Peyer's patch (tissue), 4 donors: Measurements from ENCODE around the gene CAMSAP1. TPM values are rescaled to one million over a fixed set of nuclear protein-coding genes. Genes with fewer than 3 reads are reported as not detected.

ENCODE experiments used
- DNase-seq, 3 donors: peaks; one replicate each; pipeline ENCODE4 v3.0.0-alpha.2; 2017 to 2019
- H3K27ac ChIP-seq, 4 donors: fragments of 200-600 bp; sonication (generic); one replicate each; pipeline ENCODE4 v1.5.1; 2016 to 2019
- H3K27me3 ChIP-seq, 2 donors: fragments of 200-600 bp; sonication (generic); one replicate each; pipeline ENCODE4 v1.5.1; 2019
- H3K36me3 ChIP-seq, 3 donors: fragments of 200-600 bp; sonication (generic); one replicate each; pipeline ENCODE4 v1.5.1; 2016 to 2019
- H3K4me1 ChIP-seq, 4 donors: fragments of 200-600 bp; sonication (generic); one replicate each; pipeline ENCODE4 v1.5.1; 2016 to 2019
- H3K4me3 ChIP-seq, 4 donors: fragments of 200-600 bp; sonication (generic); 1 replicate in 3 of 4; 2 replicates in 1 of 4; pipeline ENCODE4 v1.5.1; 2016 to 2019; ENCODE audit warnings: mild to moderate bottlenecking in 1 of 4
- H3K9me3 ChIP-seq, 4 donors: fragments of 200-600 bp; sonication (generic); one replicate each; pipeline ENCODE4 v1.5.1; 2016 to 2019; ENCODE audit warnings: mild to moderate bottlenecking in 1 of 4
- POLR2A ChIP-seq, 2 donors: fragments of 450-650 bp; IDR thresholded peaks; one replicate each; pipeline ENCODE4 v1.5.1; 2017; ENCODE audit warnings: antibody characterized with exemption in 2 of 2, mild to moderate bottlenecking in 2 of 2, moderate library complexity in 2 of 2
- total RNA-seq, 4 donors: library from RNA; depleted of rRNA; stranded (reverse); fragments of >200 nt; gene quantifications; one replicate each; pipeline ENCODE4 v1.1.0, GENCODE V29; 2016
- TF ChIP-seq, protein P1 (sequence below), 6 experiments: fragments of 450-650 bp in 4 of 6; fragments of 200-600 bp in 2 of 6; sonication (generic) in 1 of 6; IDR thresholded peaks; one replicate each; pipeline ENCODE4 v1.5.1; 2017 to 2019; ENCODE audit warnings: antibody characterized with exemption in 6 of 6, mild to moderate bottlenecking in 3 of 6, moderate library complexity in 1 of 6

The CAMSAP1 gene
- total RNA-seq, 4 donors from 2014 or later: 21.0 to 30.5 (median 24.2) TPM

DNA sequence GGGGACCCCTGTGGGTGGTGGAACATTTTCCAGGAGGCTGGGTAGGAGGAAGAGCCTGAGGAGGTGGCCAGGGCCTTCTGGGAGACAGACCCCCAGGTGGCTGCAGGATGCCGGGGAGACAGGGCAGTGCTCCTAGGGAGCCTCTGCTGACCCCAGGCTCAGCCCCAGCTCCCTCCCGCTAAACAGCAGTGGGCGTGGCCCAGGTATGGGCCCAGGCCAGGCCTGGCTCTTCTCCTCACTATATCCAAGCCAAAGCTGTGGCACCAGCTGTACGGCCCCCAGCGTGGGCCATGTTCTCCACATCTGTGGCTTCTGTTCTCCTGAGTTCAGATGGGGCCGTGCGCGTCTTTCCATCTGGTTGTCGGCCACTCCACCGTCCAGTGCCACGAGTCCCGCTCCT, 146.9 kb downstream of the CAMSAP1 start:
- Histone ChIP-seq H3K9me3 (no peaks in the 10 kb centered on the region), H3K27me3 (no peaks in the 10 kb centered on the region), H3K4me3 (no peak overlapping the region), H3K27ac (no peak overlapping the region), H3K4me1 (no peaks in the 10 kb centered on the region), H3K36me3 (no peaks in the 10 kb centered on the region)
- TF ChIP-seq POLR2A (IDR thresholded peaks at IDR 0.05): no peak
- TF ChIP-seq, protein P1, sequence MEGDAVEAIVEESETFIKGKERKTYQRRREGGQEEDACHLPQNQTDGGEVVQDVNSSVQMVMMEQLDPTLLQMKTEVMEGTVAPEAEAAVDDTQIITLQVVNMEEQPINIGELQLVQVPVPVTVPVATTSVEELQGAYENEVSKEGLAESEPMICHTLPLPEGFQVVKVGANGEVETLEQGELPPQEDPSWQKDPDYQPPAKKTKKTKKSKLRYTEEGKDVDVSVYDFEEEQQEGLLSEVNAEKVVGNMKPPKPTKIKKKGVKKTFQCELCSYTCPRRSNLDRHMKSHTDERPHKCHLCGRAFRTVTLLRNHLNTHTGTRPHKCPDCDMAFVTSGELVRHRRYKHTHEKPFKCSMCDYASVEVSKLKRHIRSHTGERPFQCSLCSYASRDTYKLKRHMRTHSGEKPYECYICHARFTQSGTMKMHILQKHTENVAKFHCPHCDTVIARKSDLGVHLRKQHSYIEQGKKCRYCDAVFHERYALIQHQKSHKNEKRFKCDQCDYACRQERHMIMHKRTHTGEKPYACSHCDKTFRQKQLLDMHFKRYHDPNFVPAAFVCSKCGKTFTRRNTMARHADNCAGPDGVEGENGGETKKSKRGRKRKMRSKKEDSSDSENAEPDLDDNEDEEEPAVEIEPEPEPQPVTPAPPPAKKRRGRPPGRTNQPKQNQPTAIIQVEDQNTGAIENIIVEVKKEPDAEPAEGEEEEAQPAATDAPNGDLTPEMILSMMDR (IDR thresholded peaks at IDR 0.05): no peak
- DNase-seq: no peak

DNA sequence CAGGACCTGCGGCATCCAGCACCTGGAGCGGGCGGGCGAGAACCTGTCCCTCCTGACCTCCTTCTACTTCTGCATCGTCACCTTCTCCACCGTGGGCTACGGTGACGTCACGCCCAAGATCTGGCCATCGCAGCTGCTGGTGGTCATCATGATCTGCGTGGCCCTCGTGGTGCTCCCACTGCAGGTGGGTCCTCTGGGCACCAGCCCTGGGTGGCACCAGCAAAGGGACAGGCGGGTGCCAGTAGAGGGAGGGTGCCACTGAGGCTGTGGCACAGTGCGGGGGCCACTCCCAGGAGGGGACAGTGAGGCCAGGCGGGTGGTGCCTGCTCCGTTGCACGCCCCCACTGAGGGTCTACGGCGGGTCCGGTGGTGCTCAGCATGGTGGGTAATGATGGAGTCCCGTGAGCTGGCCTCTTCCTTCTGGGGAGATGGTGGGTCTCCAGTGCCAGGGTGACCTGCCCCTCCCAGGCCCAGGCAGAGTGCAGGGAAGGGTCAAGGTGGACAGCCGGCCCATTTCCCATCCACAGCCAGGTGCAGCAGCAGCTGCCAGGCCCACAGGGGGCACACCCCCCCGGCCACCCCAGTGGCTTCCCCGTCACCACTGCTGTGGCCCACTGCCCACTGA, 147.6 kb downstream of the CAMSAP1 start:
- Histone ChIP-seq H3K27me3 (no peaks in the 10 kb centered on the region), H3K27ac (no peak overlapping the region), H3K4me1 (no peaks in the 10 kb centered on the region), H3K36me3 (no peaks in the 10 kb centered on the region), H3K9me3 (no peaks in the 10 kb centered on the region), H3K4me3 (no peak overlapping the region)
- no peak for TF ChIP-seq POLR2A (IDR thresholded peaks at IDR 0.05)
- TF ChIP-seq, protein P1 (IDR thresholded peaks at IDR 0.05): no peak
- no peak for DNase-seq

DNA sequence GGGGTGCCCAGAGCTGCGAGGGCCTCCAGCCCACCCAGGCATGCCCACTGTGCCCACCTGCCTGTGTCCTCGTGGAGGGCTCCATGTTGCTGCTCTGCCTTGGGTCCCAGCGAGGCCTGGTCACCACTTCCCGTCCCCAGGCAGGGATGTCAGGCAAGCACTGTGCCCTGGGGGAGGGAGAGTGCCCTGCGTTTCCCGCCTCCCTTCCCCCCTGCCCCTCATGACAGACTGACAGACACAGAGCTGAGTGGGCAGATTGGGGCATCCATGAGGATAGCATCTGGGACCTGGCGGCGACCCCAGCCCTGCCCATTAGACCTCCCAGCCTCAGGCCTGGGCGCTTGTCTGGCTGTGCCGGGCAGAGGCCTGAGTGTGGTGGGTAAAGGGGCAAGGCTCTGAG, 148.5 kb downstream of the CAMSAP1 start:
- DNase-seq: no peak
- Histone ChIP-seq H3K27ac (no peak overlapping the region), H3K4me3 (no peak overlapping the region), H3K4me1 (no peaks in the 10 kb centered on the region), H3K36me3 (no peaks in the 10 kb centered on the region), H3K27me3 (no peaks in the 10 kb centered on the region), H3K9me3 (no peaks in the 10 kb centered on the region)
- TF ChIP-seq POLR2A (IDR thresholded peaks at IDR 0.05): no peak
- TF ChIP-seq, protein P1 (IDR thresholded peaks at IDR 0.05): no peak

Other genes starting within 250 kb of the CAMSAP1 start
- not detected for gene LCN9, start 244.2 kb downstream of the CAMSAP1 start, total RNA-seq
- gene SOHLH1, start 208.1 kb downstream of the CAMSAP1 start, total RNA-seq: not detected
- gene KCNT1, start 205.4 kb downstream of the CAMSAP1 start, total RNA-seq: under 1 TPM in 1 of 4 donors, not detected in 3; 0.27 TPM
- 10 to 100 TPM; 23.1 to 64.3 (median 43.9) TPM for gene UBAC1, start 53.8 kb upstream of the CAMSAP1 start, total RNA-seq
- 10 to 100 TPM in 3 of 4 donors, 1 to 10 TPM in 1; 8.3 to 24.3 (median 23.1) TPM for gene NACC2, start 187.7 kb upstream of the CAMSAP1 start, total RNA-seq
- gene TMEM250, start 211.3 kb upstream of the CAMSAP1 start, total RNA-seq: 10 to 100 TPM; 34.7 to 75.0 (median 69.2) TPM